HepG2 (cell line): ENCODE data around the gene ETS1. TPM values are rescaled to one million over a fixed set of nuclear protein-coding genes. Genes with fewer than 3 reads are reported as not detected.

Experiments used
- ATAC-seq: fragments of 200-7000 bp; cut with Tn5 transposase; 3 replicates; pipeline ENCODE4 v1.9.1; 2020; ENCODE audit warnings: mild to moderate bottlenecking, moderate library complexity
- BruUV-seq: library from RNA; stranded (reverse); fragments of 400-500 nt; replicated peaks from 2 replicates; lab custom pipeline; 2021; lab: Mats Ljungman, UMichigan
- CTCF ChIA-PET: fragments of 300-600 bp; formaldehyde crosslinking; extraction: SDS; loops from one replicate; lab custom pipeline; 2021; ENCODE audit warnings: low total read pairs, inconsistent platforms, low intra/inter-chr PET ratio; lab: Yijun Ruan, JAX
- POLR2A ChIA-PET: fragments of 350-600 bp; sonication (Branson Sonifier 250); formaldehyde crosslinking; loops from one replicate; lab custom pipeline; 2020; ENCODE audit warnings: antibody characterized with exemption, inconsistent platforms; lab: Yijun Ruan, JAX
- DNase-seq: peaks from one replicate; pipeline ENCODE4 v3.0.0-alpha.2; 2015; ENCODE audit warnings: low spot score
- FAIRE-seq: peaks from 3 replicates; lab custom pipeline; 2011; peaks lifted over from hg19 to GRCh38; lab: Jason Lieb, UNC
- H2AFZ ChIP-seq: one replicate; pipeline ENCODE4 v1.6.1; 2011; ENCODE audit warnings: low read length, inconsistent platforms
- H3K27ac ChIP-seq: fragments of 300-600 bp; 3 replicates; pipeline ENCODE4 v1.8.0; 2011; ENCODE audit warnings: mixed run types, mild to moderate bottlenecking, mixed read lengths, low read length, inconsistent platforms; ENCODE audit not compliant: insufficient read depth; ENCODE audit errors: extremely low read length
- H3K27me3 ChIP-seq, 2 experiments: fragments of 200-600 bp in 1 of 2; 2 replicates in 1 of 2; 3 replicates in 1 of 2; pipeline versions ENCODE4 v1.6.0 to v1.8.0; 2011; ENCODE audit warnings: low read length in 2 of 2, mild to moderate bottlenecking in 2 of 2, moderate library complexity in 2 of 2, inconsistent platforms in 1 of 2; ENCODE audit not compliant: insufficient read depth in 2 of 2, control insufficient read depth in 1 of 2
- H3K36me3 ChIP-seq, 2 experiments: fragments of 200-600 bp in 1 of 2; replicated peaks in 1 of 2; 2 replicates in 1 of 2; 3 replicates in 1 of 2; pipeline versions ENCODE4 v1.5.1 to v1.8.0; 2011; ENCODE audit warnings: low read length in 2 of 2, inconsistent platforms in 1 of 2; ENCODE audit not compliant: insufficient read depth in 2 of 2, control insufficient read depth in 1 of 2
- H3K4me1 ChIP-seq: 2 replicates; pipeline ENCODE4 v1.5.1; 2012; ENCODE audit warnings: low read length, inconsistent platforms; ENCODE audit not compliant: insufficient read depth
- H3K4me2 ChIP-seq: 2 replicates; pipeline ENCODE4 v1.6.0; 2011; ENCODE audit warnings: low read depth, low read length, inconsistent platforms
- H3K4me3 ChIP-seq, 3 experiments: fragments of 200-600 bp in 1 of 3; sonication (generic), shearing (Covaris generic) in 1 of 3; replicated peaks in 1 of 3; 2 replicates each; pipeline ENCODE4 v1.5.1; 2011 to 2016; ENCODE audit warnings: low read length in 3 of 3, inconsistent platforms in 2 of 3, low read depth in 2 of 3, mild to moderate bottlenecking in 2 of 3, control low read depth in 1 of 3, mixed read lengths in 1 of 3; ENCODE audit not compliant: insufficient read depth in 1 of 3
- H3K79me2 ChIP-seq: one replicate; pipeline ENCODE4 v1.6.1; 2011; ENCODE audit warnings: low read length, inconsistent platforms; ENCODE audit not compliant: insufficient read depth
- H3K9ac ChIP-seq: 2 replicates; pipeline ENCODE4 v1.6.0; 2011; ENCODE audit warnings: mild to moderate bottlenecking, low read depth, low read length, inconsistent platforms; ENCODE audit not compliant: insufficient read depth
- H3K9me3 ChIP-seq: 2 replicates; pipeline ENCODE4 v1.5.1; 2012; ENCODE audit warnings: mild to moderate bottlenecking, low read length
- H4K20me1 ChIP-seq: 2 replicates; pipeline ENCODE4 v1.6.0; 2011; ENCODE audit warnings: inconsistent platforms, mild to moderate bottlenecking, low read length, moderate library complexity; ENCODE audit not compliant: insufficient read depth
- DR1 ChIP-seq: sonication (generic); formaldehyde crosslinking; IDR thresholded peaks from 2 replicates; pipeline ENCODE4 v1.8.0; 2021; ENCODE audit warnings: mild to moderate bottlenecking, missing genetic modification reagents, inconsistent platforms
- GATAD1 ChIP-seq: IDR thresholded peaks from 2 replicates; pipeline ENCODE4 v1.6.1; 2016; ENCODE audit warnings: missing genetic modification reagents, missing compliant biosample characterization
- MIXL1 ChIP-seq: IDR thresholded peaks from 2 replicates; pipeline ENCODE4 v1.6.1; 2016
- SUZ12 ChIP-seq: fragments of 150-350 bp; IDR thresholded peaks from 2 replicates; pipeline ENCODE4 v1.6.1; 2014; ENCODE audit warnings: low read depth, low read length
- TCF7L2 ChIP-seq: IDR thresholded peaks from 2 replicates; pipeline ENCODE4 v1.6.1; 2011; ENCODE audit warnings: mild to moderate bottlenecking, low read depth, low read length, moderate library complexity
- TP53 ChIP-seq: sonication (generic); formaldehyde crosslinking; conservative IDR thresholded peaks from 2 replicates; pipeline ENCODE4 v1.4.0; 2020; ENCODE audit warnings: missing genetic modification reagents
- ZBTB20 ChIP-seq: sonication (generic); formaldehyde crosslinking; IDR thresholded peaks from 2 replicates; pipeline ENCODE4 v1.8.1; 2023; ENCODE audit warnings: missing genetic modification reagents, low read depth, mild to moderate bottlenecking, borderline replicate concordance
- ZFP41 ChIP-seq: sonication (generic); formaldehyde crosslinking; IDR thresholded peaks from 2 replicates; pipeline ENCODE4 v1.4.0; 2020; ENCODE audit warnings: mild to moderate bottlenecking, missing genetic modification reagents, borderline replicate concordance
- ZNF768 ChIP-seq: sonication (generic); formaldehyde crosslinking; IDR thresholded peaks from 2 replicates; pipeline ENCODE4 v1.4.0; 2020; ENCODE audit warnings: missing genetic modification reagents
- ZSCAN22 ChIP-seq: sonication (generic); formaldehyde crosslinking; IDR thresholded peaks from 2 replicates; pipeline ENCODE4 v1.4.0; 2020; ENCODE audit warnings: mild to moderate bottlenecking, missing genetic modification reagents
- WGBS: methylation state at CpG from one replicate; pipeline ENCODE4 v1.1.6; 2017; ENCODE audit warnings: low lambda C conversion rate; 5-methylcytosine and 5-hydroxymethylcytosine counted together
- in situ Hi-C: cut with HindIII; loops from 2 replicates; pipeline ENCODE4 v1.10.0; 2017; ENCODE audit warnings: low pct_unique_long_range_greater_than_20kb; ENCODE audit not compliant: extremely low pct_ligation_motif_present
- intact Hi-C: fragments of 100-400 bp; cut with micrococcal nuclease; formaldehyde crosslinking; loops from one replicate; pipeline ENCODE4 v1.10.0; 2022; ENCODE audit not compliant: unreplicated experiment
- polyA plus RNA-seq, 8 experiments: library from polyadenylated mRNA; depleted of rRNA in 3 of 8; stranded (reverse) in 7 of 8; unstranded in 1 of 8; fragments of >200 nt; fragmentation: Illumina TruSeq in 4 of 8; extraction: Trizol in 4 of 8; gene quantifications; 2 replicates each; pipeline versions ENCODE4 v1.2.1 to v1.2.3, GENCODE V29; 2011 to 2016; ENCODE audit warnings: low read depth in 4 of 8, missing spikeins in 1 of 8, mixed read lengths in 1 of 8; ENCODE audit not compliant: insufficient read depth in 1 of 8
- total RNA-seq, 5 experiments: library from RNA; depleted of rRNA; stranded (reverse); fragments of >200 nt; fragmentation: Illumina TruSeq; extraction: Trizol; gene quantifications; 2 replicates each; pipeline ENCODE4 v1.2.3, GENCODE V29; 2016; ENCODE audit warnings: low read depth in 1 of 5
- TF ChIP-seq, protein P1 (sequence below): sonication (generic); formaldehyde crosslinking; IDR thresholded peaks from 2 replicates; pipeline ENCODE4 v1.8.0; 2022; ENCODE audit warnings: missing genetic modification reagents, mild to moderate bottlenecking, borderline replicate concordance
- TF ChIP-seq, protein P2 (sequence below): IDR thresholded peaks from 2 replicates; pipeline ENCODE4 v1.6.1; 2016; ENCODE audit warnings: low read depth
- TF ChIP-seq, protein P3 (sequence below): sonication (generic); formaldehyde crosslinking; IDR thresholded peaks from 2 replicates; pipeline ENCODE4 v1.8.1; 2022; ENCODE audit warnings: mild to moderate bottlenecking, missing genetic modification reagents
- TF ChIP-seq, protein P4 (sequence below): sonication (generic); formaldehyde crosslinking; IDR thresholded peaks from 2 replicates; pipeline ENCODE4 v1.5.0; 2020; ENCODE audit warnings: mild to moderate bottlenecking, missing genetic modification reagents, borderline replicate concordance

The ETS1 gene
- total and polyA plus RNA-seq, 2 of the 13 experiments (the other 11 are each of a cell fraction or from before 2014, with no cell fraction given) = 0.18 to 0.34 TPM

DNA sequence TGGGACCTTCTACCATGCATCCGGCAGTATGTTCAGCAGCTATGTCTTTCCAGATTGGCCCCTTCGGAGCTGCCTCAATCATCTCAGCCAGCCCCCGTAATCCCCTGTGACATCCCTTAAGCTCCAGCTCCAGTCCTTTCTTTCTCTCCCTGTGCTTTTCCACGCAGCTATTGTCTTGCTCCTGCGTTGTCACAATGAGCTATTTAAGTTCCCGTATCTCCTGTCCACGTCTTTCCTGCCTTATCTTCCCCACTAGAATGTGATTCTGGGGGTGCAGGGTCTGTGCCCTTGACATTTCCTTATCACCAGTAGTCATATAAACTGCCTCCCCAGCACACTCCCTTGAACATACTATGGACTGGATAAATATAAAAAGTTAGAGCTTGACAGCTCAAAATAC lies 5.1 kb upstream of the ETS1 start (continued):
- TF ChIP-seq DR1 (CRISPR knock-in tag) (no peak), GATAD1 (CRISPR knock-in tag) (no peak), ZBTB20 (CRISPR knock-in tag) (no peak)
- TF ChIP-seq, protein P1, sequence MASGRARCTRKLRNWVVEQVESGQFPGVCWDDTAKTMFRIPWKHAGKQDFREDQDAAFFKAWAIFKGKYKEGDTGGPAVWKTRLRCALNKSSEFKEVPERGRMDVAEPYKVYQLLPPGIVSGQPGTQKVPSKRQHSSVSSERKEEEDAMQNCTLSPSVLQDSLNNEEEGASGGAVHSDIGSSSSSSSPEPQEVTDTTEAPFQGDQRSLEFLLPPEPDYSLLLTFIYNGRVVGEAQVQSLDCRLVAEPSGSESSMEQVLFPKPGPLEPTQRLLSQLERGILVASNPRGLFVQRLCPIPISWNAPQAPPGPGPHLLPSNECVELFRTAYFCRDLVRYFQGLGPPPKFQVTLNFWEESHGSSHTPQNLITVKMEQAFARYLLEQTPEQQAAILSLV (CRISPR knock-in tag) = no peak

DNA sequence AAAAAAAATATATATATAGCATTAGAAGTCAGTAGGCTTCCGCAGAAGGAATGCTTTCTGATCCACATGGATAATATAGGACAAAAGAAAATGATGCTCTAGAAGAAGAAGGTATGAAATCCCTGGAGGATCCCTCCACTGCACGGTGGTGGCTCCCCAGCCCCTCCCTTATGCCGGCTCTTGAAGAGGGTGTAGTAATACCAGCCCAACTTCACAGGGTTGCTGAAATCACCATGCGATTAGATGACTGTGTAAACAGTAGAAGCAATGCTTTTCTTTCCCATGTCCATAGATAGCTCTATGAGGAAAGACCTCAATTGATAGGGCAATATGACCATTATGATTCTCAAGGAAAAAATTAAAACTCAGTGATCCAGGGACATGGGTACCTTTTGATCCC lies 3.2 kb upstream of the ETS1 start:
- H3K9ac ChIP-seq = no peak overlapping the region
- H3K36me3 ChIP-seq = no peaks in the 10 kb centered on the region
- H3K27me3 ChIP-seq = peaks cover 0 to 11% of the 10 kb centered on the region in 2 experiments; a peak in 2 of 5 replicates
- no peak overlapping the region for H3K4me3 ChIP-seq
- ChIA-PET CTCF (no interaction called here), POLR2A (no interaction called here)
- no peaks in the 10 kb centered on the region for H4K20me1 ChIP-seq
- no peak overlapping the region for H2AFZ ChIP-seq
- no peaks in the 10 kb centered on the region for H3K4me1 ChIP-seq
- H3K4me2 ChIP-seq = no peak overlapping the region
- DNase-seq = no peak
- WGBS = 7% methylated on average over 4 of the region's 4 CpGs
- no peaks in the 10 kb centered on the region for H3K9me3 ChIP-seq
- no peak overlapping the region for H3K27ac ChIP-seq
- in situ Hi-C loops (no loop called here), intact Hi-C loops (no loop called here)
- no peaks in the 10 kb centered on the region for H3K79me2 ChIP-seq
- BruUV-seq = no TSS peak
- no peak for ATAC-seq
- FAIRE-seq = no peak
- TF ChIP-seq, protein P2, sequence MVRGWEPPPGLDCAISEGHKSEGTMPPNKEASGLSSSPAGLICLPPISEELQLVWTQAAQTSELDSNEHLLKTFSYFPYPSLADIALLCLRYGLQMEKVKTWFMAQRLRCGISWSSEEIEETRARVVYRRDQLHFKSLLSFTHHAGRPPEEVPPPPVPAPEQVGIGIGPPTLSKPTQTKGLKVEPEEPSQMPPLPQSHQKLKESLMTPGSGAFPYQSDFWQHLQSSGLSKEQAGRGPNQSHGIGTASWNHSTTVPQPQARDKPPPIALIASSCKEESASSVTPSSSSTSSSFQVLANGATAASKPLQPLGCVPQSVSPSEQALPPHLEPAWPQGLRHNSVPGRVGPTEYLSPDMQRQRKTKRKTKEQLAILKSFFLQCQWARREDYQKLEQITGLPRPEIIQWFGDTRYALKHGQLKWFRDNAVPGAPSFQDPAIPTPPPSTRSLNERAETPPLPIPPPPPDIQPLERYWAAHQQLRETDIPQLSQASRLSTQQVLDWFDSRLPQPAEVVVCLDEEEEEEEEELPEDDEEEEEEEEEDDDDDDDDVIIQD (CRISPR knock-in tag) = no peak
- TF ChIP-seq, protein P3, sequence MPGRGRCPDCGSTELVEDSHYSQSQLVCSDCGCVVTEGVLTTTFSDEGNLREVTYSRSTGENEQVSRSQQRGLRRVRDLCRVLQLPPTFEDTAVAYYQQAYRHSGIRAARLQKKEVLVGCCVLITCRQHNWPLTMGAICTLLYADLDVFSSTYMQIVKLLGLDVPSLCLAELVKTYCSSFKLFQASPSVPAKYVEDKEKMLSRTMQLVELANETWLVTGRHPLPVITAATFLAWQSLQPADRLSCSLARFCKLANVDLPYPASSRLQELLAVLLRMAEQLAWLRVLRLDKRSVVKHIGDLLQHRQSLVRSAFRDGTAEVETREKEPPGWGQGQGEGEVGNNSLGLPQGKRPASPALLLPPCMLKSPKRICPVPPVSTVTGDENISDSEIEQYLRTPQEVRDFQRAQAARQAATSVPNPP (CRISPR knock-in tag) = no peak
- TF ChIP-seq, protein P4, sequence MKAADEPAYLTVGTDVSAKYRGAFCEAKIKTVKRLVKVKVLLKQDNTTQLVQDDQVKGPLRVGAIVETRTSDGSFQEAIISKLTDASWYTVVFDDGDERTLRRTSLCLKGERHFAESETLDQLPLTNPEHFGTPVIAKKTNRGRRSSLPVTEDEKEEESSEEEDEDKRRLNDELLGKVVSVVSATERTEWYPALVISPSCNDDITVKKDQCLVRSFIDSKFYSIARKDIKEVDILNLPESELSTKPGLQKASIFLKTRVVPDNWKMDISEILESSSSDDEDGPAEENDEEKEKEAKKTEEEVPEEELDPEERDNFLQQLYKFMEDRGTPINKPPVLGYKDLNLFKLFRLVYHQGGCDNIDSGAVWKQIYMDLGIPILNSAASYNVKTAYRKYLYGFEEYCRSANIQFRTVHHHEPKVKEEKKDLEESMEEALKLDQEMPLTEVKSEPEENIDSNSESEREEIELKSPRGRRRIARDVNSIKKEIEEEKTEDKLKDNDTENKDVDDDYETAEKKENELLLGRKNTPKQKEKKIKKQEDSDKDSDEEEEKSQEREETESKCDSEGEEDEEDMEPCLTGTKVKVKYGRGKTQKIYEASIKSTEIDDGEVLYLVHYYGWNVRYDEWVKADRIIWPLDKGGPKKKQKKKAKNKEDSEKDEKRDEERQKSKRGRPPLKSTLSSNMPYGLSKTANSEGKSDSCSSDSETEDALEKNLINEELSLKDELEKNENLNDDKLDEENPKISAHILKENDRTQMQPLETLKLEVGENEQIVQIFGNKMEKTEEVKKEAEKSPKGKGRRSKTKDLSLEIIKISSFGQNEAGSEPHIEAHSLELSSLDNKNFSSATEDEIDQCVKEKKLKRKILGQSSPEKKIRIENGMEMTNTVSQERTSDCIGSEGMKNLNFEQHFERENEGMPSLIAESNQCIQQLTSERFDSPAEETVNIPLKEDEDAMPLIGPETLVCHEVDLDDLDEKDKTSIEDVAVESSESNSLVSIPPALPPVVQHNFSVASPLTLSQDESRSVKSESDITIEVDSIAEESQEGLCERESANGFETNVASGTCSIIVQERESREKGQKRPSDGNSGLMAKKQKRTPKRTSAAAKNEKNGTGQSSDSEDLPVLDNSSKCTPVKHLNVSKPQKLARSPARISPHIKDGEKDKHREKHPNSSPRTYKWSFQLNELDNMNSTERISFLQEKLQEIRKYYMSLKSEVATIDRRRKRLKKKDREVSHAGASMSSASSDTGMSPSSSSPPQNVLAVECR (CRISPR knock-in tag) = no peak
- TF ChIP-seq MIXL1 (CRISPR knock-in tag) (no peak), TP53 (no peak), ZFP41 (CRISPR knock-in tag) (no peak), ZSCAN22 (no peak), SUZ12 (no peak), TCF7L2 (no peak), ZNF768 (CRISPR knock-in tag) (no peak)
